ENCODE results near the gene ATG16L2. TPM values are rescaled to one million over a fixed set of nuclear protein-coding genes. Genes with fewer than 3 reads are reported as not detected.

Gene ATG16L2
- total RNA-seq, 3 donors from 2014 or later (not counting 1 experiment from before 2014, with no cell fraction given), result 172 to 190 (median 179) TPM

DNA sequence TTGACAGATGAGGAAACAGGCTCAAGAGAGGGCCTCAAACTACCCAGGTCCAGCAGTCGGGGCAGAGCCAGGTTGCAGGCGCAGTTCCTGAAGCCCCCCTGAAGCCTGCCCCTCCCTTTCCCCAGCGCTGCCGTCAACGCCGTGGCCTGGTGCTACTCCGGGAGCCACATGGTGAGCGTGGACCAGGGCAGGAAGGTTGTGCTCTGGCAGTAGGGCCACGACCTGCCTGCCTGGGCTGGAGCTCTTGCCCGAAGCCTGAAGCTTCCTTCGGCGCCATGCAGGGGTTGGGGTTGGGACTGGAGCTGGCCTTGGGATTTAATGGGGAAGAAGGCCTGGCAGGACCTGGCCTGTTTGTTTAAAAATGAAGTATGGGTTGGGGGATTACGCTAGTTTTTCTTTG is 15.0 kb downstream of the ATG16L2 start:
- WGBS (ENCODE audit: insufficient coverage), result 93% methylated on average over 12 of the region's 13 CpGs
- no peak for ATAC-seq
- no peak for DNase-seq
- TF ChIP-seq, protein P1, sequence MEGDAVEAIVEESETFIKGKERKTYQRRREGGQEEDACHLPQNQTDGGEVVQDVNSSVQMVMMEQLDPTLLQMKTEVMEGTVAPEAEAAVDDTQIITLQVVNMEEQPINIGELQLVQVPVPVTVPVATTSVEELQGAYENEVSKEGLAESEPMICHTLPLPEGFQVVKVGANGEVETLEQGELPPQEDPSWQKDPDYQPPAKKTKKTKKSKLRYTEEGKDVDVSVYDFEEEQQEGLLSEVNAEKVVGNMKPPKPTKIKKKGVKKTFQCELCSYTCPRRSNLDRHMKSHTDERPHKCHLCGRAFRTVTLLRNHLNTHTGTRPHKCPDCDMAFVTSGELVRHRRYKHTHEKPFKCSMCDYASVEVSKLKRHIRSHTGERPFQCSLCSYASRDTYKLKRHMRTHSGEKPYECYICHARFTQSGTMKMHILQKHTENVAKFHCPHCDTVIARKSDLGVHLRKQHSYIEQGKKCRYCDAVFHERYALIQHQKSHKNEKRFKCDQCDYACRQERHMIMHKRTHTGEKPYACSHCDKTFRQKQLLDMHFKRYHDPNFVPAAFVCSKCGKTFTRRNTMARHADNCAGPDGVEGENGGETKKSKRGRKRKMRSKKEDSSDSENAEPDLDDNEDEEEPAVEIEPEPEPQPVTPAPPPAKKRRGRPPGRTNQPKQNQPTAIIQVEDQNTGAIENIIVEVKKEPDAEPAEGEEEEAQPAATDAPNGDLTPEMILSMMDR (IDR thresholded peaks at IDR 0.05), result no peak
- no peak overlapping the region for H3K4me3 Mint-ChIP-seq
- intact Hi-C loops (cut with micrococcal nuclease), result no loop called here
- H3K9me3 Mint-ChIP-seq, result no peaks in the 10 kb centered on the region
- peak overlapping the region; percentile 93 to 95 for H3K27ac Mint-ChIP-seq
- H3K36me3 Mint-ChIP-seq, result no peaks in the 10 kb centered on the region
- Histone ChIP-seq H3K4me3 (ENCODE audit: low read length) (no peak overlapping the region), H3K36me3 (ENCODE audit: control insufficient read depth, insufficient read depth, low read length) (peaks cover 38% of the 10 kb centered on the region), H3K27me3 (ENCODE audit: control insufficient read depth, insufficient read depth, low read length) (no peaks in the 10 kb centered on the region), H3K9me3 (ENCODE audit: control insufficient read depth, insufficient read depth, low read length) (no peaks in the 10 kb centered on the region), H3K4me1 (ENCODE audit: control insufficient read depth, insufficient read depth, low read length) (peaks cover 20% of the 10 kb centered on the region), H3K27ac (ENCODE audit: low read length) (peak overlapping the region; percentile 74)
- peaks cover 13 to 34% of the 10 kb centered on the region in 2 donors for H3K4me1 Mint-ChIP-seq
- no peaks in the 10 kb centered on the region for H3K27me3 Mint-ChIP-seq (ENCODE audit: low read depth in 2 of 2)

DNA sequence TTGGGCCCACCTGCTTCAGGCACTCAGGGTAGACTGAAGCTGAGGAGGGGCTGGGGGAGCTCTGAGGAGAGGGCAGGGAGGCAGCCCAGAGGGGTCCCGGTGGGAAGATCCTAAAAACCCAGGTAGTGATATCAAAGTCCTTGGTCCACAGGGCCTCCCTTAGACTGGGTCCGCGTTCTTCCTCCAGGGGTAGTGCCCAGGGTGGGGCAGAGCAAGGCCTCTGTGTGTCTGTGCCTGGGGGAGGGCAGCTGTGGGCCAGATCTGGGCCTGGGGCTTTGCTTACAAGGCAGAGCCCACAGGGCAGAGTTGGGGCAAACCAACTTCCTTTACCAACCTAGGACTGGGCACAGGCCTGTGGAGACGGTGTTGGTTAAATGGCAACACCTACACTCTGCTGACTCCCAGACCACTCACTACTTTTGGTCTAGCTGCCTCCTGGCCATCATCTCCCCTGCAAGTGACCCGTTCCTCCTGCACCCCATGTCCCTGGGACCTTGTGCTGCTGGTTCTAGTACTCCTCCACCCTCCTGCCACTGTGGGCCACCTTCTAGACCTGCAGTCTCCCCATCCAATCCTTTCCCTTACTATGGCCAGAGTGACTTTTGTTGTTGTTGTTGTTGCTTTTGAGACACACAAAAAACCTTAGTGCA is 15.8 kb downstream of the ATG16L2 start:
- H3K4me1 Mint-ChIP-seq, result peaks cover 15 to 34% of the 10 kb centered on the region in 2 donors
- Histone ChIP-seq H3K27me3 (ENCODE audit: control insufficient read depth, insufficient read depth, low read length) (no peaks in the 10 kb centered on the region), H3K27ac (ENCODE audit: low read length) (no peak overlapping the region), H3K4me3 (ENCODE audit: low read length) (no peak overlapping the region), H3K36me3 (ENCODE audit: control insufficient read depth, insufficient read depth, low read length) (peaks cover 34% of the 10 kb centered on the region), H3K9me3 (ENCODE audit: control insufficient read depth, insufficient read depth, low read length) (no peaks in the 10 kb centered on the region), H3K4me1 (ENCODE audit: control insufficient read depth, insufficient read depth, low read length) (peaks cover 20% of the 10 kb centered on the region)
- H3K4me3 Mint-ChIP-seq, result no peak overlapping the region
- intact Hi-C loops (cut with micrococcal nuclease), result no loop called here
- WGBS (ENCODE audit: insufficient coverage), result 92% methylated on average over 5 of the region's 5 CpGs
- H3K9me3 Mint-ChIP-seq, result no peaks in the 10 kb centered on the region
- H3K36me3 Mint-ChIP-seq, result no peaks in the 10 kb centered on the region
- H3K27ac Mint-ChIP-seq, result peak overlapping the region; percentile 93 to 95
- no peak for DNase-seq
- H3K27me3 Mint-ChIP-seq (ENCODE audit: low read depth in 2 of 2), result no peaks in the 10 kb centered on the region
- TF ChIP-seq, protein P1 (IDR thresholded peaks at IDR 0.05), result no peak
- ATAC-seq, result no peak

- peaks cover 27% of the 10 kb centered on the region for H3K36me3 ChIP-seq (ENCODE audit: control insufficient read depth, insufficient read depth, low read length)
- H3K27ac ChIP-seq (ENCODE audit: low read length), result no peak overlapping the region
- no peaks in the 10 kb centered on the region for H3K27me3 ChIP-seq (ENCODE audit: control insufficient read depth, insufficient read depth, low read length)
- TF ChIP-seq, protein P1 (IDR thresholded peaks at IDR 0.05), result peak; percentile 79
- Mint-ChIP-seq H3K36me3 (no peaks in the 10 kb centered on the region), H3K27me3 (ENCODE audit: low read depth in 2 of 2) (no peaks in the 10 kb centered on the region), H3K9me3 (no peaks in the 10 kb centered on the region), H3K4me3 (no peak overlapping the region), H3K4me1 (peaks cover 18 to 39% of the 10 kb centered on the region in 2 donors), H3K27ac (peak overlapping the region; percentile 69 to 95)
- peak; percentile 53 to 64 (median 59) for ATAC-seq
- H3K9me3 ChIP-seq (ENCODE audit: control insufficient read depth, insufficient read depth, low read length), result no peaks in the 10 kb centered on the region
- H3K4me3 ChIP-seq (ENCODE audit: low read length), result no peak overlapping the region
- 64% methylated on average over 12 of the region's 13 CpGs for WGBS (ENCODE audit: insufficient coverage)
- DNase-seq, result peak in 1 of 2 donors; percentile 73
- intact Hi-C loops (cut with micrococcal nuclease), result loop anchor here (1.0 kb wide), 1 partner anchor 347 kb away; no protein-coding TSS in a partner anchor
- peaks cover 24% of the 10 kb centered on the region for H3K4me1 ChIP-seq (ENCODE audit: control insufficient read depth, insufficient read depth, low read length)
Measured at GRCh38 chr11:72831521-72832300, 17.5 kb downstream of the ATG16L2 start.

All from natural killer cell (primary cell).